Placental epithelial cell (primary cell): ENCODE results near the gene TAS2R3. TPM values are rescaled to one million over a fixed set of nuclear protein-coding genes. Genes with fewer than 3 reads are reported as not detected.

ENCODE experiments used
- small RNA-seq: library from RNA; depleted of rRNA; stranded (forward); fragments of <200 nt; gene quantifications from one replicate; pipeline ENCODE3, GENCODE V24; 2012
- total RNA-seq: library from RNA; depleted of rRNA; stranded (reverse); fragments of >200 nt; gene quantifications from 2 replicates; pipeline ENCODE4 v1.2.3, GENCODE V29; 2012

TAS2R3 gene, protein sequence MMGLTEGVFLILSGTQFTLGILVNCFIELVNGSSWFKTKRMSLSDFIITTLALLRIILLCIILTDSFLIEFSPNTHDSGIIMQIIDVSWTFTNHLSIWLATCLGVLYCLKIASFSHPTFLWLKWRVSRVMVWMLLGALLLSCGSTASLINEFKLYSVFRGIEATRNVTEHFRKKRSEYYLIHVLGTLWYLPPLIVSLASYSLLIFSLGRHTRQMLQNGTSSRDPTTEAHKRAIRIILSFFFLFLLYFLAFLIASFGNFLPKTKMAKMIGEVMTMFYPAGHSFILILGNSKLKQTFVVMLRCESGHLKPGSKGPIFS
- 2.1 and 3.5 TPM in 2 replicates for total RNA-seq

DNA sequence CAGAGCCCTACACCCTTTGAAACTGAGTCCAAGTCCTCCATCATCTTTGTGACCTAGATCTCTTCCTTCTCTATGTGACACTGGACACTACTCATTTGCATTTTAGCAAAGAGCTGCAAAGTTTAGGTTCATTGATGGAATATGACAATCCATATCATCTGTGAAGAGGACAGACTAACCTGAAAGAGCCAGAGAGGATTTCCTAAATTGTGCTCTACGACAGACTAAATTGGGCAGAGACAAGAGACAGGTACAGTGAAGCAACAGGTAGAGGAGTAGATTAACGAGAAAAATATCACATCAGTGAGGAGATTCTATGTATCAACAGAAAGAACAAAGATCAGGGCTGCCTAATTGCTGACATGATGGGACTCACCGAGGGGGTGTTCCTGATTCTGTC, at the start of gene TAS2R3:
TSS of gene TAS2R3 (plus strand) at position 301 of the 400 bp plus-strand sequence. CDS start at position 363, 62 bp downstream.

DNA sequence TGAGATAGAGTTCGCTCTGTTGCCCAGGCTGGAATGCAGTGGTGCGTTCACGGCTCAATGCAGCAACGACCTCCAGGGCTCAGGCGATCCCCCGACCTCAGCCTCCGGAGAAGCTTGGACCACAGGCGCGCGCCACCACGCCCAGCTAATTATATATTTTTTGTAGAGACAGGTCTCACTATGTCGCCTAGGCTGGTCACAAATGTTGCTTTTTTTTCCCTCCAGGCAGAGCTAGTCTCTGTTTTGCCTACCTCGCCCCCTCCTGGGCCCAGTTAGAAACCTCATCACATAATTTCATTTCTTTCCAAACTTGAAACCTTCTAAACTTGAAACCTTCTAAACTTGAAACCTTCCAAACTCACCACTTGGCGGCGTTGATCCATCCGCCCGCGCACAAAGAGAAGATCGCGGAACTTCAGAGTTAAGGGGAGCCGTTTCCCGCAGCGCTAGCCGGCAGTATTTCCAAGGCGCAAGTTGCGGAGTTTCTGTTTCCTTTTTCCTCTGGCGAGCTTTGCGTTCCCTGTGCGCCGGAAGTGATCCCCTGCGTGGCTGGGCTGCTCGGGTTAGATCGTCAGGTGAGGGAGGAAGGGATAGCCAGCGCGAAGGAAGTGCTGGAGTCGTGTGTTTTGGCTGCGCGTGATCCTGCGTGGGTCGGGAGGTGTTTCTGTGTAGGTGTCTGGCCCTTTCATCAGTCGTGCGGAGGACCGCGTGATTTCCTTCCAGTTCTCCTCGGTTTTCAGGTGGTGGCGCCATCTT, 25.9 kb upstream of the TAS2R3 start, which contains the start of gene SSBP1:
TSS of gene SSBP1 (plus strand) at position 523 of the 756 bp plus-strand sequence. CDS start 809 bp downstream, outside the sequence.

DNA sequence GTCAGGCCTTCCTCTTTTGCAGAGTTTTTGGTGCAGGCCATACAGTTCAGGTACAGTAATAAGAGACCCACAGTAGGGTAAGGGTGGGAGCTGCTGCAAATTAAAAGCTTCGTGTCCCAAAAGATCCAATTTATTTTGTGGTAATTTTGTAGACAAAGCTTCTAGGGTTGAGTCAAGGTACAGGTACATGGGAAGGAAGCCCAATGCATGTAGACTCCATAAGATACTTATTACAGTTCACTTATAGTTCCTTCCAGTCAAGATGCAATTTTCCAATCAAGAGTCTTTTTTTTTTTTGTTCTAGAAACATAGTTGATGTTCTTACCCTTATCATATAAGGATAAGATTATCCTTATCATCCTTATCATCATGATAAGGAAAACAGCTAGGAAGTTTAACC, 12.5 kb downstream of the TAS2R3 start, which contains the start of gene TAS2R4:
TSS of gene TAS2R4 (plus strand) at position 301 of the 400 bp plus-strand sequence. CDS start 1,815 bp downstream, outside the sequence.

DNA sequence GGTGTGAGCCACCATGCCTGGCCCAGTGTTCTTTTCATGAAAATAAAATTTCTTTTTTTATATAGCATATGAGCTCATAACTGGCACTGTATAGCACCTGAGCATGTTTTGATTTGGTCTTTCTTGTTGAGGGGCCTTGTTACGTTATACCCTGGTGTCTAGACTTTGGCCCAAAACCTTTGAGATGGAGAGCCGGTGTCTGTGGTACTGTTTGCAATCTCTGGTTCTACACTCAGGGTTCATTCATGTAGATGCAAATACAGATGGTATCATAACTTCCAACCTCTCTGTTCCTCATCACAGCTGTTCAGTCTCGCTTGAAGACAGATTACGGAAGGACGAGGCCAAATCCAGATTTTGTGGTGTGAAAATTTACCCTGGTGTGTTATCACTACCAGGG, 26.0 kb downstream of the TAS2R3 start, which contains the start of gene TAS2R5:
TSS of gene TAS2R5 (plus strand) at position 301 of the 400 bp plus-strand sequence. CDS start 145 bp downstream, outside the sequence.

Small RNAs within 50 kb of the gene (small RNA-seq; reads per million reads assigned to genes)
- not detected for gene RNU1-82P

Other genes starting within 250 kb of the TAS2R3 start
- 15.3 and 24.0 TPM in 2 replicates for gene AGK, start 212.7 kb upstream of the TAS2R3 start, total RNA-seq
- 6.0 and 7.5 TPM in 2 replicates for gene DENND11, start 61.9 kb upstream of the TAS2R3 start, total RNA-seq
- gene WEE2, start 55.7 kb upstream of the TAS2R3 start, total RNA-seq, result not detected in 2 replicates
- gene SSBP1, start 25.7 kb upstream of the TAS2R3 start, total RNA-seq, result 58.5 and 81.2 TPM in 2 replicates
- gene TAS2R4, start 12.6 kb downstream of the TAS2R3 start, total RNA-seq, result 2.1 and 4.3 TPM in 2 replicates
- gene TAS2R5, start 26.1 kb downstream of the TAS2R3 start, total RNA-seq, result 2.6 and 3.5 TPM in 2 replicates
- gene PRSS37, start 77.4 kb downstream of the TAS2R3 start, total RNA-seq, result not detected in 2 replicates
- gene OR9A4, start 152.3 kb downstream of the TAS2R3 start, total RNA-seq, result not detected in 2 replicates
- not detected in 2 replicates for gene CLEC5A, start 182.9 kb downstream of the TAS2R3 start, total RNA-seq
- gene TAS2R38, start 209.7 kb downstream of the TAS2R3 start, total RNA-seq, result under 0.01 TPM in 1 of 2 replicates, not detected in the other
- gene MGAM, start 231.8 kb downstream of the TAS2R3 start, total RNA-seq, result 2.0 and 6.8 TPM in 2 replicates